GM11168 (cell line): ENCODE results near the gene CCR5AS.
"Not testable (repeated sequence)": the region's sequence is repeated elsewhere in the genome, so short reads cannot be mapped to it uniquely, and the experiment has no call there.

ENCODE experiments used
- in situ Hi-C: fragments of 300-500 bp; cut with MboI; formaldehyde crosslinking; loops from one replicate; pipeline ENCODE4 v1.12.0; 2022; ENCODE audit warnings: low sequenced_read_pairs; ENCODE audit not compliant: unreplicated experiment

Gene CCR5AS

GRCh38 chr3:46408853-46409252 is 2.0 kb upstream of the CCR5AS start:
- in situ Hi-C loops: no loop called here

- in situ Hi-C loops: no loop called here
Measured at GRCh38 chr3:46407970-46408369, 1.1 kb upstream of the CCR5AS start.

- in situ Hi-C loops: no loop called here
Measured at GRCh38 chr3:46406443-46406787, 451 bp downstream of the CCR5AS start.

- in situ Hi-C loops: no loop called here
Measured at GRCh38 chr3:46405301-46406019, 1.4 kb downstream of the CCR5AS start.

- in situ Hi-C loops: not testable (repeated sequence)
Measured at GRCh38 chr3:46402902-46403301, 4.0 kb downstream of the CCR5AS start.

DNA sequence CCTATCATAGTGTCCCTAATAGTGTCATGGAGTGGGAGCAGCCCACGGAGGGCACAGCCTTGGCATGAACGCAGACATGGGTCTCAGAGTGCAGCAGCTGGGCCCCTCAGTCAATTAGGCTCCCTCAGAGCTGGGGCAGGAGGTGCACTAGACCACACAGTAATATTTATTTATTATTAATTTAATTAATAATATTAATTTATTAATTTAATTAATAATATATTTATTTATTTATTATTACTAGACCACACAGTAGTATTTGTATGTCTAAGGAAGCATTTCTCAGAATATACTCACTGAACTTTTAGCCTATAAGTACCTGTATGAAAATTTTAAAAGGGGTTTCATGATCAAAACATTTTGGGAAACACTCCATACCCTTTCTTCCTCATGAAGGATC is 5.3 kb downstream of the CCR5AS start:
- in situ Hi-C loops: no loop called here

- in situ Hi-C loops: no loop called here
Measured at GRCh38 chr3:46400846-46401245, 6.0 kb downstream of the CCR5AS start.

DNA sequence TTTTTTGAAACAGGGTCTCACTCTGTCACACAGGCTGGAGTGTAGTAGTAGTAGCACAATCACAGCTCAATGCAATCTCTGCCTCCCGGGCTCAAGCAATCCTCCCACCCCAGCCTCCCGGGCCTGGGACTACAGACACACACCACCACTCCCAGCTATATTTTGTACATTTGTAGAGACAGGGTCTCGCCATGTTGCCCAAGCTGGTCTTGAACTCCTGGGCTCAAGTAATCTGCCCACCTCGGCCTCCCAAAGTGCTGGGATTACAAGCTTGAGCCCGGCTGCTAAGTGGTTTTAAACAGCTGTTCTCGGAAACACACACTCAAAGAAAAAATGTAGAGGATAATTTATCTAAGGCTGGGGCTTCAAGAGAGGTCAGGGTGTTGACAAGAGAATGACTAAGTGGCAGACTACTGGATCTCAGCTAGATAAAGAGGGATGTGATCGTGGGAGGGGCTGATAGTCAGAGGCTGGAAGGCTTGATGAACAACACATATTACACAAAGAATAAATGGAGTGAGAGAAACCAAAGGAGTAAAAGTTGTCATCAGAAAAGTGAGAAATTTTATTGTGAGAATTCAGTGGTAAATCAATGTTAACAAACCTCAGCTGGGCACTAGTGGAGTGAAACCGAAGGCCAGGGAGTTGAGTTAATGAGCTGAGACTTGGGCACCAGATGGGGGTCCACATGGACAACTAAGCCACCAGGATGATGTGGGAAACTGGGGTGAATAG is 6.7 kb downstream of the CCR5AS start:
- in situ Hi-C loops: no loop called here

DNA sequence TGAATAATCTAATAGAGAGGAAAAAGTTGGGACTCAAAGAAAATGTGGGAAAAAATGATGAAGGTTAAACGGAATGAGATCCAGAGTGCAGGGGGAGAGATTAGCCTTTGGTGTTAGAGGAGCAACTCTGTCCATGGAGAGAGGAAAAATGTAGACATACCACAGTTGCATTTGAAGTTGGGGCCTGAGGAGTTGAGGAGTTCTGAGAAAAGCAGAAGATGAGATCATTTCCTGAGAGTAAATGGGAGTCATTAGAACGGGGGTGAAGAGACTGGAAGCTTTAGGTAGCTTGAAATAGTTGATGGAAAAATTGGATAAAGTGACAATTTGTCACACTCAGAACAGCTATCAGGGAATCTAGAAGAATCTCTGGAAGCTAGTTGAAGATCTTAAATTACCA is 7.3 kb downstream of the CCR5AS start:
- in situ Hi-C loops: no loop called here

GRCh38 chr3:46399098-46399497 is 7.8 kb downstream of the CCR5AS start:
- in situ Hi-C loops: no loop called here

DNA sequence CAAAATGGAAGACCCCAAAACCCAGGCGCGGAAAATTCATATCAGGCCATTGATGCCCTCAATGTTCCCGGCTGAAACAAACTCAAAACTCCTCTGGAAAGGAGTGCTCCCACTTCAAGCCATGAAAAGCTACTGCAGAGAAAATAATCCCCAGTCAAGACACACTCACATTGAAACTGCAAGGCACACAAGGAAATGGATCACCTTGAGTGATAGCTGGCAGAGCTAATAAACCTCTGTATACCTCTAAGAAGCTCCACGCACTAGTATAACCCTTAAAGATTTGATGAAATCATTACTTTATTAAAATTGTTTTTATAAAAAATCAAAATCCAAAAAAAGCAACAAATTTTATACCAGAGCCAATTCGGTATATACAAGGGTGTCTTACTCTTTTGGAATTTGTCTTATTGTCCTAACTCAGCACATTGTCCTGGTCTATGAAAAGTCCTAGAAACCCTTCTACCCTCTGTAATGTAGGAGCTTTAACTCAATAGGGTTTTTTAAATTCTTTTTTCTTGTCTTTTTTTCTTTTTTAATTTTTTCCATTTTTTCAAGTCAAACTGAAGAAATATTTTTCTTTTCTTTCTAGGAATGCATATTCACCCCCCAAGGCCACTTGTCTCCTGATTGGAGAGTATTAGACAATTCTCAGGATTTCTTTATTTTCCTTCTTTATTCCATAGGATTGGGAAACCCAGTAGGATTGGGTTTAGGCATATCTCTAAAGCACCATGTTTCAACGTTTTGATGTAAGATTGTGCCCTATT is 8.5 kb downstream of the CCR5AS start:
- in situ Hi-C loops: no loop called here

- in situ Hi-C loops: no loop called here
Measured at GRCh38 chr3:46397111-46397510, 9.8 kb downstream of the CCR5AS start.

- in situ Hi-C loops: no loop called here
Measured at GRCh38 chr3:46395766-46396530, 10.9 kb downstream of the CCR5AS start.

- in situ Hi-C loops: no loop called here
Measured at GRCh38 chr3:46395210-46395661, 11.6 kb downstream of the CCR5AS start.

GRCh38 chr3:46393554-46394434 is 13.1 kb downstream of the CCR5AS start:
- in situ Hi-C loops: no loop called here

GRCh38 chr3:46393011-46393410 is 13.9 kb downstream of the CCR5AS start:
- in situ Hi-C loops: no loop called here

DNA sequence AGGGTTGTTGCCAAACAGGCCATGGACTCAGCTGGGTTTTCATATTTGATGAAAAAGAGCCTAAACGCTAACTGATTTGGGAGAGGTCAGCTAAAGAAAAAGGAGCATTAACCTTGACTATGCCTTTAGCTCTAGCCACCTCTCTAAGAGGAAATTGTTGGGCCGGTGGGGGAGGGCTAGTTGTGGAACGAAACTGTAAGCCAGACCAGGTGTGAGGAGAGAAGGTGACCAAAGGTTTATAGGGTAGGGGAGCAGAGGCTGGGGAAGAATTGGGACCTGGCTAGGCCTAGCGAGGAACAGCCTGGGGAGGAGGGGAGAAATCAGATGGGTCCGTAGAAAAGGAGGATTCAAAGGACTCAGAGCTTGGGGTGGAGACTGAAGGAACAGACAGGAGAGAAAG is 15.3 kb downstream of the CCR5AS start:
- in situ Hi-C loops: not testable (repeated sequence)

DNA sequence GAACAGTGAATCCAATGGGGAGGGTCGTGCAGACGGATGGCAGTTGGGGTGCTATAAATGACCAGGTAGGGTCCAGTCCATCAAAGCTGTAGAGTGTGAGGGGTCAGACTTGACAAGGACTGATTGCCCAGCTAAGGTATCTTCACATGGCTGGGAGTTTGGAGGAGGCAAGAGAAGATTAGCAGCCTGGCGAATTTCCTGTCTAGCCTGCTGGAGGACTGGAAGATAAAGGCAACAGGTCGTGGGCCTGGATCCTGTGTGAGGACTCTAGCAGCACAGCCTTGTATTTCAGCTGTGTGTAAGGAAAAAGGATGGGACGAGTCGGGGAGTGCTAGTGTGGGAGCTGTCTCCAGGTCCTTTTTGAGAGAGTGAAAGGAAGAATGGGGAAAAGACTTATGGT is 17.6 kb downstream of the CCR5AS start:
- in situ Hi-C loops: no loop called here

GRCh38 chr3:46388847-46389246 is 18.0 kb downstream of the CCR5AS start:
- in situ Hi-C loops: not testable (repeated sequence)
